ENCODE results near the gene SF3B4.

DNA sequence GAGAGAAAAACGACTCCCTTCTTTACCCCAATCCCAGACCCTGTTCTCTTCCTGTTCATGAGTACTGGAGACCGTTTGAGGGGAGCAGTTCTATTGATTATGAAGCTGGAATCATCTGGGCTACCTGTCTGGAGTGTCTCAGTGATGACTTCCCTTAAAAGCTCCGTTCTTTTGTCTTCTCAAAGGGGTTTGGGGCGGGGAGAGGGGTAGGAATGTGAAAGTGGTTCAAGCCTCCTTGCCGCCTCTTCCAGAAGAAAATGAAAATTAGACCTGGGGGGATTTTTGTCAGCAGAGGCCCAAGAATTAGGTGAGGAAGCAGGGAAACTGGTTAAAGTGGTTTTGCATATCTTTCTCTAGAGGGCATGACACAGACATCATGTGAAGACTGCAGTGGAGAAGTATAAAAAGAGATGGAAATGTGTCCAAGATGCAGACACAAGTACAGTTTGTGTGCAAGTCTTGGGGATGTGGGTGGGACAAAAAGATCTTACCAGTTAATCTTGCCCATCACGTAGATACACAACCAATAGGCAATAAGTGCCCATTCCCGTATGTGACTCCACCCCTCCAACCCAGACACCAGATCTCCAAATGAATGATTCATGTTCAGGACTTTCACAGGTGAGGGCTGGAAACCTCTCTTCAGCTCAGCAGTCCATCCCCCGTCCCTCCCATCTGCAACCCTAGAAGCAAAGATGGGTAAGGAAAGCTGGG, 9.5 kb upstream of the SF3B4 start:
- TF ChIP-seq POLR2AphosphoS5 (IDR thresholded peaks at IDR 0.05; ENCODE audit: low read depth, low read length) (no peak; the same call in 1 of the 2 replicates), SIN3A (IDR thresholded peaks at IDR 0.05; ENCODE audit: borderline replicate concordance, insufficient read depth, low read length) (no peak), TAF1 (IDR thresholded peaks at IDR 0.05; ENCODE audit: borderline replicate concordance, insufficient read depth, low read length) (no peak), FOXP2 (optimal IDR thresholded peaks at IDR 0.05; ENCODE audit: borderline replicate concordance, extremely low read depth, extremely low read length, insufficient read depth) (no peak)
- TF ChIP-seq, protein P1, sequence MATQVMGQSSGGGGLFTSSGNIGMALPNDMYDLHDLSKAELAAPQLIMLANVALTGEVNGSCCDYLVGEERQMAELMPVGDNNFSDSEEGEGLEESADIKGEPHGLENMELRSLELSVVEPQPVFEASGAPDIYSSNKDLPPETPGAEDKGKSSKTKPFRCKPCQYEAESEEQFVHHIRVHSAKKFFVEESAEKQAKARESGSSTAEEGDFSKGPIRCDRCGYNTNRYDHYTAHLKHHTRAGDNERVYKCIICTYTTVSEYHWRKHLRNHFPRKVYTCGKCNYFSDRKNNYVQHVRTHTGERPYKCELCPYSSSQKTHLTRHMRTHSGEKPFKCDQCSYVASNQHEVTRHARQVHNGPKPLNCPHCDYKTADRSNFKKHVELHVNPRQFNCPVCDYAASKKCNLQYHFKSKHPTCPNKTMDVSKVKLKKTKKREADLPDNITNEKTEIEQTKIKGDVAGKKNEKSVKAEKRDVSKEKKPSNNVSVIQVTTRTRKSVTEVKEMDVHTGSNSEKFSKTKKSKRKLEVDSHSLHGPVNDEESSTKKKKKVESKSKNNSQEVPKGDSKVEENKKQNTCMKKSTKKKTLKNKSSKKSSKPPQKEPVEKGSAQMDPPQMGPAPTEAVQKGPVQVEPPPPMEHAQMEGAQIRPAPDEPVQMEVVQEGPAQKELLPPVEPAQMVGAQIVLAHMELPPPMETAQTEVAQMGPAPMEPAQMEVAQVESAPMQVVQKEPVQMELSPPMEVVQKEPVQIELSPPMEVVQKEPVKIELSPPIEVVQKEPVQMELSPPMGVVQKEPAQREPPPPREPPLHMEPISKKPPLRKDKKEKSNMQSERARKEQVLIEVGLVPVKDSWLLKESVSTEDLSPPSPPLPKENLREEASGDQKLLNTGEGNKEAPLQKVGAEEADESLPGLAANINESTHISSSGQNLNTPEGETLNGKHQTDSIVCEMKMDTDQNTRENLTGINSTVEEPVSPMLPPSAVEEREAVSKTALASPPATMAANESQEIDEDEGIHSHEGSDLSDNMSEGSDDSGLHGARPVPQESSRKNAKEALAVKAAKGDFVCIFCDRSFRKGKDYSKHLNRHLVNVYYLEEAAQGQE (IDR thresholded peaks at IDR 0.05; ENCODE audit: insufficient read depth in 1 of 2, low read depth in 2 of 2, low read length in 2 of 2) = no peak
